Measurements from ENCODE around the gene DCBLD1.

Gene DCBLD1

GRCh38 chr6:117521791-117522502 lies 39.5 kb downstream of the DCBLD1 start:
- no peaks in the 10 kb centered on the region for H3K27me3 ChIP-seq (ENCODE audit: control insufficient read depth, insufficient read depth, low read length)

GRCh38 chr6:117525607-117526006 lies 43.1 kb downstream of the DCBLD1 start:
- no peak overlapping the region for H3K27ac ChIP-seq (ENCODE audit: low read depth, low read length)
- H3K4me3 ChIP-seq (ENCODE audit: low read length), result no peak overlapping the region
- no peak overlapping the region for H3K9ac ChIP-seq (ENCODE audit: low read length)
- no peaks in the 10 kb centered on the region for H3K27me3 ChIP-seq (ENCODE audit: control insufficient read depth, insufficient read depth, low read length)
- H3K36me3 ChIP-seq (ENCODE audit: control insufficient read depth, insufficient read depth, low read length), result no peaks in the 10 kb centered on the region
- no peaks in the 10 kb centered on the region for H3K4me1 ChIP-seq (ENCODE audit: control insufficient read depth, insufficient read depth, low read length)

More at GRCh38 chr6:117521791-117522502, 39.5 kb downstream of the DCBLD1 start:
- no peak overlapping the region for H3K4me3 ChIP-seq (ENCODE audit: low read length)
- H3K9ac ChIP-seq (ENCODE audit: low read length), result no peak overlapping the region
- no peaks in the 10 kb centered on the region for H3K36me3 ChIP-seq (ENCODE audit: control insufficient read depth, insufficient read depth, low read length)
- H3K4me1 ChIP-seq (ENCODE audit: control insufficient read depth, insufficient read depth, low read length), result no peaks in the 10 kb centered on the region
- H3K27ac ChIP-seq (ENCODE audit: low read depth, low read length), result no peak overlapping the region

GRCh38 chr6:117530467-117531242 lies 48.2 kb downstream of the DCBLD1 start:
- Histone ChIP-seq H3K4me3 (ENCODE audit: low read length) (no peak overlapping the region), H3K4me1 (ENCODE audit: control insufficient read depth, insufficient read depth, low read length) (no peaks in the 10 kb centered on the region), H3K27ac (ENCODE audit: low read depth, low read length) (no peak overlapping the region), H3K27me3 (ENCODE audit: control insufficient read depth, insufficient read depth, low read length) (no peaks in the 10 kb centered on the region), H3K36me3 (ENCODE audit: control insufficient read depth, insufficient read depth, low read length) (no peaks in the 10 kb centered on the region), H3K9ac (ENCODE audit: low read length) (no peak overlapping the region)

GRCh38 chr6:117531346-117531745 lies 48.9 kb downstream of the DCBLD1 start:
- Histone ChIP-seq H3K4me1 (ENCODE audit: control insufficient read depth, insufficient read depth, low read length) (no peaks in the 10 kb centered on the region), H3K27me3 (ENCODE audit: control insufficient read depth, insufficient read depth, low read length) (no peaks in the 10 kb centered on the region), H3K27ac (ENCODE audit: low read depth, low read length) (no peak overlapping the region), H3K36me3 (ENCODE audit: control insufficient read depth, insufficient read depth, low read length) (no peaks in the 10 kb centered on the region), H3K4me3 (ENCODE audit: low read length) (no peak overlapping the region), H3K9ac (ENCODE audit: low read length) (no peak overlapping the region)

GRCh38 chr6:117531809-117532725 lies 49.6 kb downstream of the DCBLD1 start:
- Histone ChIP-seq H3K36me3 (ENCODE audit: control insufficient read depth, insufficient read depth, low read length) (no peaks in the 10 kb centered on the region), H3K27ac (ENCODE audit: low read depth, low read length) (no peak overlapping the region), H3K4me1 (ENCODE audit: control insufficient read depth, insufficient read depth, low read length) (no peaks in the 10 kb centered on the region), H3K27me3 (ENCODE audit: control insufficient read depth, insufficient read depth, low read length) (no peaks in the 10 kb centered on the region), H3K4me3 (ENCODE audit: low read length) (no peak overlapping the region), H3K9ac (ENCODE audit: low read length) (no peak overlapping the region)

GRCh38 chr6:117533775-117534174 lies 51.3 kb downstream of the DCBLD1 start:
- H3K4me3 ChIP-seq (ENCODE audit: low read length), result no peak overlapping the region
- no peaks in the 10 kb centered on the region for H3K27me3 ChIP-seq (ENCODE audit: control insufficient read depth, insufficient read depth, low read length)
- H3K4me1 ChIP-seq (ENCODE audit: control insufficient read depth, insufficient read depth, low read length), result no peaks in the 10 kb centered on the region
- H3K36me3 ChIP-seq (ENCODE audit: control insufficient read depth, insufficient read depth, low read length), result no peaks in the 10 kb centered on the region
- H3K27ac ChIP-seq (ENCODE audit: low read depth, low read length), result no peak overlapping the region
- H3K9ac ChIP-seq (ENCODE audit: low read length), result no peak overlapping the region

- Histone ChIP-seq H3K27ac (ENCODE audit: low read depth, low read length) (no peak overlapping the region), H3K36me3 (ENCODE audit: control insufficient read depth, insufficient read depth, low read length) (no peaks in the 10 kb centered on the region), H3K9ac (ENCODE audit: low read length) (no peak overlapping the region), H3K4me1 (ENCODE audit: control insufficient read depth, insufficient read depth, low read length) (no peaks in the 10 kb centered on the region), H3K4me3 (ENCODE audit: low read length) (no peak overlapping the region), H3K27me3 (ENCODE audit: control insufficient read depth, insufficient read depth, low read length) (no peaks in the 10 kb centered on the region)
Measured at GRCh38 chr6:117534974-117535373, 52.5 kb downstream of the DCBLD1 start.

- Histone ChIP-seq H3K4me1 (ENCODE audit: control insufficient read depth, insufficient read depth, low read length) (no peaks in the 10 kb centered on the region), H3K9ac (ENCODE audit: low read length) (no peak overlapping the region), H3K27ac (ENCODE audit: low read depth, low read length) (no peak overlapping the region), H3K4me3 (ENCODE audit: low read length) (no peak overlapping the region), H3K27me3 (ENCODE audit: control insufficient read depth, insufficient read depth, low read length) (no peaks in the 10 kb centered on the region), H3K36me3 (ENCODE audit: control insufficient read depth, insufficient read depth, low read length) (no peaks in the 10 kb centered on the region)
Measured at GRCh38 chr6:117536317-117536716, 53.8 kb downstream of the DCBLD1 start.

- Histone ChIP-seq H3K27me3 (ENCODE audit: control insufficient read depth, insufficient read depth, low read length) (no peaks in the 10 kb centered on the region), H3K27ac (ENCODE audit: low read depth, low read length) (no peak overlapping the region), H3K4me1 (ENCODE audit: control insufficient read depth, insufficient read depth, low read length) (no peaks in the 10 kb centered on the region), H3K4me3 (ENCODE audit: low read length) (no peak overlapping the region), H3K36me3 (ENCODE audit: control insufficient read depth, insufficient read depth, low read length) (no peaks in the 10 kb centered on the region), H3K9ac (ENCODE audit: low read length) (no peak overlapping the region)
Measured at GRCh38 chr6:117538615-117539014, 56.1 kb downstream of the DCBLD1 start.

- H3K27ac ChIP-seq (ENCODE audit: low read depth, low read length), result no peak overlapping the region
Measured at GRCh38 chr6:117540670-117541069, 58.2 kb downstream of the DCBLD1 start.

GRCh38 chr6:117542493-117542892 lies 60.0 kb downstream of the DCBLD1 start:
- H3K4me1 ChIP-seq (ENCODE audit: control insufficient read depth, insufficient read depth, low read length), result no peaks in the 10 kb centered on the region
- no peak overlapping the region for H3K9ac ChIP-seq (ENCODE audit: low read length)
- H3K36me3 ChIP-seq (ENCODE audit: control insufficient read depth, insufficient read depth, low read length), result no peaks in the 10 kb centered on the region
- H3K27ac ChIP-seq (ENCODE audit: low read depth, low read length), result no peak overlapping the region
- H3K27me3 ChIP-seq (ENCODE audit: control insufficient read depth, insufficient read depth, low read length), result no peaks in the 10 kb centered on the region
- H3K4me3 ChIP-seq (ENCODE audit: low read length), result no peak overlapping the region

More at GRCh38 chr6:117540670-117541069, 58.2 kb downstream of the DCBLD1 start:
- H3K36me3 ChIP-seq (ENCODE audit: control insufficient read depth, insufficient read depth, low read length), result no peaks in the 10 kb centered on the region
- no peak overlapping the region for H3K9ac ChIP-seq (ENCODE audit: low read length)
- no peaks in the 10 kb centered on the region for H3K4me1 ChIP-seq (ENCODE audit: control insufficient read depth, insufficient read depth, low read length)
- H3K4me3 ChIP-seq (ENCODE audit: low read length), result no peak overlapping the region
- no peaks in the 10 kb centered on the region for H3K27me3 ChIP-seq (ENCODE audit: control insufficient read depth, insufficient read depth, low read length)

GRCh38 chr6:117544716-117545115 lies 62.2 kb downstream of the DCBLD1 start:
- no peaks in the 10 kb centered on the region for H3K36me3 ChIP-seq (ENCODE audit: control insufficient read depth, insufficient read depth, low read length)
- no peak overlapping the region for H3K27ac ChIP-seq (ENCODE audit: low read depth, low read length)
- H3K27me3 ChIP-seq (ENCODE audit: control insufficient read depth, insufficient read depth, low read length), result no peaks in the 10 kb centered on the region
- H3K4me1 ChIP-seq (ENCODE audit: control insufficient read depth, insufficient read depth, low read length), result no peaks in the 10 kb centered on the region
- no peak overlapping the region for H3K9ac ChIP-seq (ENCODE audit: low read length)
- no peak overlapping the region for H3K4me3 ChIP-seq (ENCODE audit: low read length)
